T-cell (primary cell): ENCODE data around the gene ACIN1. TPM values are rescaled to one million over a fixed set of nuclear protein-coding genes. Genes with fewer than 3 reads are reported as not detected.

Experiments
- ATAC-seq, 4 experiments: fragments of 200-7000 bp in 3 of 4; fragments of 150-1000 bp in 1 of 4; cut with Tn5 transposase; replicated peaks in 1 of 4; 1 replicate in 3 of 4; 2 replicates in 1 of 4; pipeline ENCODE4 v1.10.0; 2021; ENCODE audit warnings: moderate library complexity in 3 of 4, mild to moderate bottlenecking in 2 of 4, moderate number of reproducible peaks in 1 of 4
- CTCF ChIA-PET, 2 donors: fragments of 300-600 bp; sonication (Branson Sonifier 250); formaldehyde crosslinking; loops; one replicate each; lab custom pipeline; 2022; ENCODE audit warnings: antibody characterized with exemption in 2 of 2; lab: Charles Lee
- POLR2A ChIA-PET, 2 donors: fragments of 300-600 bp; sonication (Branson Sonifier 250); formaldehyde crosslinking; loops; one replicate each; lab custom pipeline; 2022; ENCODE audit warnings: antibody characterized with exemption in 2 of 2; lab: Charles Lee
- DNase-seq, 35 experiments: peaks; one replicate each; pipeline versions ENCODE4 v3.0.0 to v3.0.0-alpha.2; 2013 to 2023
- H3K27ac ChIP-seq: one replicate; pipeline ENCODE4 v1.5.1; 2013; ENCODE audit warnings: low read length
- H3K27me3 ChIP-seq, 2 experiments: replicated peaks in 1 of 2; 1 replicate in 1 of 2; 2 replicates in 1 of 2; pipeline versions ENCODE4 v1.6.1 to v1.7.0; 2013; ENCODE audit warnings: low read length in 1 of 2, mixed read lengths in 1 of 2; ENCODE audit not compliant: control insufficient read depth in 2 of 2, insufficient read depth in 2 of 2; ENCODE audit errors: extremely low read depth in 1 of 2
- H3K36me3 ChIP-seq, 2 donors: 1 replicate in 1 of 2; 2 replicates in 1 of 2; pipeline versions ENCODE4 v1.6.1 to v1.7.0; 2013; ENCODE audit warnings: low read length in 1 of 2; ENCODE audit not compliant: control insufficient read depth in 2 of 2, insufficient read depth in 1 of 2; ENCODE audit errors: extremely low read depth in 1 of 2
- H3K4me1 ChIP-seq, 2 experiments: 1 replicate in 1 of 2; 2 replicates in 1 of 2; pipeline versions ENCODE4 v1.6.1 to v1.7.0; 2013; ENCODE audit warnings: low read length in 2 of 2, mixed read lengths in 1 of 2; ENCODE audit not compliant: insufficient read depth in 2 of 2, control insufficient read depth in 1 of 2; ENCODE audit errors: extremely low read depth in 1 of 2
- H3K4me3 ChIP-seq, 2 donors: 1 replicate in 1 of 2; 2 replicates in 1 of 2; pipeline versions ENCODE4 v1.5.1 to v1.7.0; 2013; ENCODE audit warnings: mild to moderate bottlenecking in 2 of 2, low read length in 1 of 2, moderate library complexity in 1 of 2; ENCODE audit not compliant: control insufficient read depth in 1 of 2; ENCODE audit errors: extremely low read depth in 1 of 2
- H3K9me3 ChIP-seq: 2 replicates; pipeline ENCODE4 v1.7.0; 2013
- H3K27ac Mint-ChIP-seq, 2 donors: one replicate each; pipeline ENCODE4 v1.8.0; 2020 to 2021; ENCODE audit warnings: mild to moderate bottlenecking in 2 of 2, mixed read lengths in 2 of 2
- H3K27me3 Mint-ChIP-seq, 2 donors: one replicate each; pipeline ENCODE4 v1.8.0; 2021 to 2022; ENCODE audit warnings: mixed read lengths in 2 of 2
- H3K36me3 Mint-ChIP-seq: one replicate; pipeline ENCODE4 v1.8.0; 2021; ENCODE audit warnings: mixed read lengths
- H3K4me1 Mint-ChIP-seq, 3 donors: one replicate each; pipeline ENCODE4 v1.8.0; 2020 to 2022; ENCODE audit warnings: mixed read lengths in 3 of 3, mild to moderate bottlenecking in 1 of 3
- H3K4me3 Mint-ChIP-seq, 3 donors: one replicate each; pipeline ENCODE4 v1.8.0; 2020 to 2022; ENCODE audit warnings: mild to moderate bottlenecking in 3 of 3, mixed read lengths in 3 of 3, moderate library complexity in 3 of 3
- H3K9me3 Mint-ChIP-seq, 3 donors: one replicate each; pipeline ENCODE4 v1.8.0; 2020 to 2022; ENCODE audit warnings: mixed read lengths in 3 of 3
- WGBS: methylation state at CpG from one replicate; pipeline ENCODE4 v1.1.5; 2013; ENCODE audit warnings: missing lambda C conversion rate; ENCODE audit not compliant: insufficient coverage; 5-methylcytosine and 5-hydroxymethylcytosine counted together
- total RNA-seq, 35 experiments: library from RNA in 6 of 35; stranded (reverse) in 6 of 35; fragments of 120-200 nt in 1 of 35; gene quantifications; one replicate each; pipeline versions ENCODE4 v1.2.1 to v1.2.4 and lab custom pipeline; 2013 to 2026

ACIN1 gene
- total RNA-seq, 5 donors from 2014 or later (not counting 1 experiment from before 2014, with no cell fraction given): 277 to 326 (median 290) TPM

GRCh38 chr14:23115039-23115731, 20.2 kb upstream of the ACIN1 start:
- ATAC-seq (no peak), DNase-seq (no peak)
- Mint-ChIP-seq H3K9me3 (no peaks in the 10 kb centered on the region), H3K4me1 (peaks cover 44 to 48% (median 46%) of the 10 kb centered on the region in 3 donors), H3K36me3 (no peaks in the 10 kb centered on the region), H3K27me3 (peaks cover 0 to 11% of the 10 kb centered on the region in 2 donors), H3K27ac (peak overlapping the region in 1 of 2 donors; percentile 22), H3K4me3 (no peak overlapping the region)
- WGBS: 74% methylated on average over 4 of the region's 10 CpGs
- H3K27me3 ChIP-seq: peaks cover 0 to 39% of the 10 kb centered on the region in 2 experiments
- ChIA-PET POLR2A (no interaction called here), CTCF (interaction anchor here in 1 of 2 donors (0.6 kb wide), 1 partner anchor 175 kb away, joined by 5 read pairs; no protein-coding TSS in a partner anchor)
- H3K27ac ChIP-seq: no peak overlapping the region
- no peaks in the 10 kb centered on the region for H3K36me3 ChIP-seq
- no peaks in the 10 kb centered on the region for H3K9me3 ChIP-seq
- H3K4me1 ChIP-seq: peaks cover 20 to 35% of the 10 kb centered on the region in 2 experiments
- H3K4me3 ChIP-seq: no peak overlapping the region

GRCh38 chr14:23114669-23115038, 19.7 kb upstream of the ACIN1 start:
- H3K27ac ChIP-seq: no peak overlapping the region
- ChIA-PET CTCF (no interaction called here), POLR2A (no interaction called here)
- Mint-ChIP-seq H3K27ac (peak overlapping the region in 1 of 2 donors; percentile 22), H3K36me3 (no peaks in the 10 kb centered on the region), H3K9me3 (no peaks in the 10 kb centered on the region), H3K4me3 (no peak overlapping the region), H3K4me1 (peaks cover 39 to 43% (median 41%) of the 10 kb centered on the region in 3 donors), H3K27me3 (peaks cover 0 to 11% of the 10 kb centered on the region in 2 donors)
- H3K4me3 ChIP-seq: no peak overlapping the region
- no CpG with 5 or more reads among the region's 4 CpGs for WGBS
- H3K36me3 ChIP-seq: no peaks in the 10 kb centered on the region
- DNase-seq (no peak), ATAC-seq (no peak)
- peaks cover 0 to 37% of the 10 kb centered on the region in 2 experiments for H3K27me3 ChIP-seq
- H3K4me1 ChIP-seq: peaks cover 17 to 30% of the 10 kb centered on the region in 2 experiments
- H3K9me3 ChIP-seq: no peaks in the 10 kb centered on the region

- no peak for ATAC-seq
- H3K4me3 ChIP-seq: no peak overlapping the region
- H3K27me3 Mint-ChIP-seq: peaks cover 0 to 11% of the 10 kb centered on the region in 2 donors
- H3K4me1 ChIP-seq: peaks cover 12 to 25% of the 10 kb centered on the region in 2 experiments
- ChIA-PET CTCF (no interaction called here), POLR2A (no interaction called here)
- H3K9me3 Mint-ChIP-seq: no peaks in the 10 kb centered on the region
- peak overlapping the region in 1 of 2 donors; percentile 41 for H3K27ac Mint-ChIP-seq
- no peaks in the 10 kb centered on the region for H3K36me3 Mint-ChIP-seq
- H3K27ac ChIP-seq: no peak overlapping the region
- peaks cover 0 to 37% of the 10 kb centered on the region in 2 experiments for H3K27me3 ChIP-seq
- DNase-seq: no peak
- H3K9me3 ChIP-seq: no peaks in the 10 kb centered on the region
- 87% methylated on average over 3 of the region's 5 CpGs for WGBS
- no peak overlapping the region for H3K4me3 Mint-ChIP-seq
- peaks cover 33 to 37% (median 35%) of the 10 kb centered on the region in 3 donors for H3K4me1 Mint-ChIP-seq
- H3K36me3 ChIP-seq: no peaks in the 10 kb centered on the region
Observed at GRCh38 chr14:23114120-23114458, 19.2 kb upstream of the ACIN1 start.

GRCh38 chr14:23113431-23114119, 18.6 kb upstream of the ACIN1 start:
- Mint-ChIP-seq H3K9me3 (no peaks in the 10 kb centered on the region), H3K27me3 (peaks cover 0 to 11% of the 10 kb centered on the region in 2 donors), H3K4me1 (peaks cover 28 to 32% (median 30%) of the 10 kb centered on the region in 3 donors), H3K4me3 (no peak overlapping the region), H3K36me3 (no peaks in the 10 kb centered on the region), H3K27ac (no peak overlapping the region)
- Histone ChIP-seq H3K4me1 (peaks cover 8 to 19% of the 10 kb centered on the region in 2 experiments), H3K27ac (no peak overlapping the region), H3K36me3 (no peaks in the 10 kb centered on the region), H3K27me3 (peaks cover 0 to 37% of the 10 kb centered on the region in 2 experiments), H3K9me3 (no peaks in the 10 kb centered on the region), H3K4me3 (no peak overlapping the region)
- DNase-seq: no peak
- POLR2A ChIA-PET: interaction anchor here in 1 of 2 donors (0.6 kb wide), 2 partner anchors 32 to 70 kb away, joined by 3 to 6 read pairs; no protein-coding TSS in a partner anchor
- 79% methylated on average over 5 of the region's 10 CpGs for WGBS
- CTCF ChIA-PET: interaction anchor here in 1 of 2 donors (1.8 kb wide), 1 partner anchor 36 kb away, joined by 8 read pairs; no protein-coding TSS in a partner anchor
- ATAC-seq: no peak

GRCh38 chr14:23112359-23113178, 17.6 kb upstream of the ACIN1 start:
- POLR2A ChIA-PET: interaction anchor here in 1 of 2 donors (0.6 kb wide), 1 partner anchor 71 kb away, joined by 6 read pairs; no protein-coding TSS in a partner anchor

More at GRCh38 chr14:23112359-23113178, 17.6 kb upstream of the ACIN1 start:
- peak in 7 of 35 experiments; percentile 18 to 40 (median 31) for DNase-seq
- CTCF ChIA-PET: interaction anchor here in 1 of 2 donors (1.8 kb wide), 1 partner anchor 35 kb away, joined by 8 read pairs; no protein-coding TSS in a partner anchor
- Histone ChIP-seq H3K27ac (no peak overlapping the region), H3K4me3 (no peak overlapping the region), H3K27me3 (peaks cover 0 to 37% of the 10 kb centered on the region in 2 experiments), H3K36me3 (no peaks in the 10 kb centered on the region), H3K4me1 (peaks cover 0 to 9% of the 10 kb centered on the region in 2 experiments), H3K9me3 (no peaks in the 10 kb centered on the region)
- Mint-ChIP-seq H3K27ac (no peak overlapping the region), H3K27me3 (peaks cover 0 to 11% of the 10 kb centered on the region in 2 donors), H3K4me1 (peaks cover 18 to 22% (median 20%) of the 10 kb centered on the region in 3 donors), H3K4me3 (no peak overlapping the region), H3K36me3 (no peaks in the 10 kb centered on the region), H3K9me3 (no peaks in the 10 kb centered on the region)
- 45% methylated on average over 10 of the region's 12 CpGs for WGBS
- ATAC-seq: peak in 1 of 4 experiments; percentile 34
